HepG2 (cell line): ENCODE results near the gene JPT2. TPM values are rescaled to one million over a fixed set of nuclear protein-coding genes. Genes with fewer than 3 reads are reported as not detected.
A peak's percentile ranks its signal among the peaks of the same experiment; 100 is the strongest.

Experiments
- CREB3 ChIP-seq: sonication (generic); formaldehyde crosslinking; IDR thresholded peaks from 2 replicates; pipeline ENCODE4 v1.5.0; 2020; ENCODE audit warnings: missing genetic modification reagents
- FOXK2 ChIP-seq: fragments of 450-650 bp; IDR thresholded peaks from 2 replicates; pipeline ENCODE4 v1.6.1; 2016
- GZF1 ChIP-seq: sonication (generic); formaldehyde crosslinking; IDR thresholded peaks from 2 replicates; pipeline ENCODE4 v1.5.1; 2020; ENCODE audit warnings: mild to moderate bottlenecking, missing genetic modification reagents
- IKZF1 ChIP-seq: fragments of 450-650 bp; IDR thresholded peaks from 2 replicates; pipeline ENCODE4 v1.7.1; 2016
- KLF11 ChIP-seq: IDR thresholded peaks from 2 replicates; pipeline ENCODE4 v1.6.1; 2016; ENCODE audit warnings: missing compliant biosample characterization
- NFYC ChIP-seq: IDR thresholded peaks from 2 replicates; pipeline ENCODE4 v1.6.1; 2016; ENCODE audit warnings: missing genetic modification reagents, missing compliant biosample characterization
- PHF8 ChIP-seq: sonication (generic); formaldehyde crosslinking; IDR thresholded peaks from 2 replicates; pipeline ENCODE4 v1.5.0; 2020; ENCODE audit warnings: missing genetic modification reagents
- RFX1 ChIP-seq: fragments of 450-650 bp; IDR thresholded peaks from 2 replicates; pipeline ENCODE4 v1.6.1; 2017
- TP53 ChIP-seq: sonication (generic); formaldehyde crosslinking; conservative IDR thresholded peaks from 2 replicates; pipeline ENCODE4 v1.4.0; 2020; ENCODE audit warnings: missing genetic modification reagents
- ZBTB3 ChIP-seq: sonication (generic); formaldehyde crosslinking; IDR thresholded peaks from 2 replicates; pipeline ENCODE4 v1.4.0; 2020; ENCODE audit warnings: low read depth, mild to moderate bottlenecking, moderate library complexity, missing genetic modification reagents, borderline replicate concordance
- ZIK1 ChIP-seq: sonication (generic); formaldehyde crosslinking; IDR thresholded peaks from 2 replicates; pipeline ENCODE4 v1.5.0; 2020; ENCODE audit warnings: mild to moderate bottlenecking, low read depth, missing genetic modification reagents, borderline replicate concordance
- ZNF160 ChIP-seq: sonication (generic); formaldehyde crosslinking; IDR thresholded peaks from 2 replicates; pipeline ENCODE4 v1.8.0; 2022; ENCODE audit warnings: mild to moderate bottlenecking, inconsistent platforms, missing genetic modification reagents
- ZNF280B ChIP-seq: sonication (generic); formaldehyde crosslinking; IDR thresholded peaks from 2 replicates; pipeline ENCODE4 v1.5.0; 2020; ENCODE audit warnings: missing genetic modification reagents, mild to moderate bottlenecking, borderline replicate concordance
- ZNF414 ChIP-seq: sonication (generic); formaldehyde crosslinking; IDR thresholded peaks from 2 replicates; pipeline ENCODE4 v1.5.0; 2020; ENCODE audit warnings: missing genetic modification reagents
- ZNF543 ChIP-seq: sonication (generic); formaldehyde crosslinking; IDR thresholded peaks from 2 replicates; pipeline ENCODE4 v1.4.0; 2020; ENCODE audit warnings: mild to moderate bottlenecking, missing genetic modification reagents
- ZNF576 ChIP-seq: sonication (generic); formaldehyde crosslinking; IDR thresholded peaks from 2 replicates; pipeline ENCODE4 v1.4.0; 2020; ENCODE audit warnings: mild to moderate bottlenecking, missing genetic modification reagents
- ZNF607 ChIP-seq: sonication (generic); formaldehyde crosslinking; IDR thresholded peaks from 2 replicates; pipeline ENCODE4 v1.5.1; 2020; ENCODE audit warnings: missing genetic modification reagents, mild to moderate bottlenecking, borderline replicate concordance
- ZNF777 ChIP-seq: sonication (generic); formaldehyde crosslinking; IDR thresholded peaks from 2 replicates; pipeline ENCODE4 v1.4.0; 2020; ENCODE audit warnings: missing genetic modification reagents
- ZNF883 ChIP-seq: sonication (generic); formaldehyde crosslinking; IDR thresholded peaks from 2 replicates; pipeline ENCODE4 v1.5.1; 2020; ENCODE audit warnings: mild to moderate bottlenecking, missing genetic modification reagents; ENCODE audit errors: not compliant biosample characterization
- ZSCAN20 ChIP-seq: sonication (generic); formaldehyde crosslinking; IDR thresholded peaks from 2 replicates; pipeline ENCODE4 v1.4.0; 2020; ENCODE audit warnings: missing genetic modification reagents, mild to moderate bottlenecking, borderline replicate concordance
- ZSCAN21 ChIP-seq: sonication (generic); formaldehyde crosslinking; IDR thresholded peaks from 2 replicates; pipeline ENCODE4 v1.8.0; 2022; ENCODE audit warnings: mild to moderate bottlenecking, missing genetic modification reagents, moderate library complexity, borderline replicate concordance
- polyA plus RNA-seq, 8 experiments: library from polyadenylated mRNA; depleted of rRNA in 3 of 8; stranded (reverse) in 7 of 8; unstranded in 1 of 8; fragments of >200 nt; fragmentation: Illumina TruSeq in 4 of 8; extraction: Trizol in 4 of 8; gene quantifications; 2 replicates each; pipeline versions ENCODE4 v1.2.1 to v1.2.3, GENCODE V29; 2011 to 2016; ENCODE audit warnings: low read depth in 4 of 8, missing spikeins in 1 of 8, mixed read lengths in 1 of 8; ENCODE audit not compliant: insufficient read depth in 1 of 8
- total RNA-seq, 5 experiments: library from RNA; depleted of rRNA; stranded (reverse); fragments of >200 nt; fragmentation: Illumina TruSeq; extraction: Trizol; gene quantifications; 2 replicates each; pipeline ENCODE4 v1.2.3, GENCODE V29; 2016; ENCODE audit warnings: low read depth in 1 of 5
- TF ChIP-seq, protein P1 (sequence below): sonication (generic); formaldehyde crosslinking; IDR thresholded peaks from 2 replicates; pipeline ENCODE4 v1.8.1; 2022; ENCODE audit warnings: mild to moderate bottlenecking, missing genetic modification reagents
- TF ChIP-seq, protein P2 (sequence below): sonication (generic); formaldehyde crosslinking; IDR thresholded peaks from 2 replicates; pipeline ENCODE4 v1.5.1; 2020; ENCODE audit warnings: mild to moderate bottlenecking, missing genetic modification reagents, borderline replicate concordance
- TF ChIP-seq, protein P3 (sequence below): sonication (generic); formaldehyde crosslinking; IDR thresholded peaks from 2 replicates; pipeline ENCODE4 v1.8.0; 2022; ENCODE audit warnings: mild to moderate bottlenecking, missing genetic modification reagents, moderate library complexity

Gene JPT2
- total and polyA plus RNA-seq, 2 of the 13 experiments (the other 11 are each of a cell fraction or from before 2014, with no cell fraction given), result 53.5 to 89.4 TPM

GRCh38 chr16:1677942-1678499 lies at the start of gene JPT2 (continued):
- TF ChIP-seq, protein P1, sequence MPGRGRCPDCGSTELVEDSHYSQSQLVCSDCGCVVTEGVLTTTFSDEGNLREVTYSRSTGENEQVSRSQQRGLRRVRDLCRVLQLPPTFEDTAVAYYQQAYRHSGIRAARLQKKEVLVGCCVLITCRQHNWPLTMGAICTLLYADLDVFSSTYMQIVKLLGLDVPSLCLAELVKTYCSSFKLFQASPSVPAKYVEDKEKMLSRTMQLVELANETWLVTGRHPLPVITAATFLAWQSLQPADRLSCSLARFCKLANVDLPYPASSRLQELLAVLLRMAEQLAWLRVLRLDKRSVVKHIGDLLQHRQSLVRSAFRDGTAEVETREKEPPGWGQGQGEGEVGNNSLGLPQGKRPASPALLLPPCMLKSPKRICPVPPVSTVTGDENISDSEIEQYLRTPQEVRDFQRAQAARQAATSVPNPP, result 0 out of 2 replicates have a peak, but pooled peaks have one; percentile 29
- TF ChIP-seq, protein P2, sequence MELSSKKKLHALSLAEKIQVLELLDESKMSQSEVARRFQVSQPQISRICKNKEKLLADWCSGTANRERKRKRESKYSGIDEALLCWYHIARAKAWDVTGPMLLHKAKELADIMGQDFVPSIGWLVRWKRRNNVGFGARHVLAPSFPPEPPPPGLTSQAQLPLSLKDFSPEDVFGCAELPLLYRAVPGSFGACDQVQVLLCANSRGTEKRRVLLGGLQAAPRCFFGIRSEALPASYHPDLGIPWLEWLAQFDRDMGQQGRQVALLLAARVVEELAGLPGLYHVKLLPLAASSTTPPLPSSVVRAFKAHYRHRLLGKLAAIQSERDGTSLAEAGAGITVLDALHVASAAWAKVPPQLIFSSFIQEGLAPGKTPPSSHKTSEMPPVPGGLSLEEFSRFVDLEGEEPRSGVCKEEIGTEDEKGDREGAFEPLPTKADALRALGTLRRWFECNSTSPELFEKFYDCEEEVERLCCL (CRISPR knock-in tag), result no peak
- TF ChIP-seq NFYC (CRISPR knock-in tag) (peak; percentile 95), CREB3 (CRISPR knock-in tag) (no peak; the same call in 1 of the 2 replicates), ZNF777 (no peak; the same call in 1 of the 2 replicates), ZIK1 (CRISPR knock-in tag) (no peak), ZBTB3 (CRISPR knock-in tag) (no peak), ZNF883 (CRISPR knock-in tag) (no peak), ZNF160 (0 out of 2 replicates have a peak, but pooled peaks have one; percentile 65), ZSCAN21 (CRISPR knock-in tag) (no peak; the same call in 1 of the 2 replicates), IKZF1 (no peak), ZNF280B (CRISPR knock-in tag) (no peak), GZF1 (CRISPR knock-in tag) (no peak), ZNF576 (CRISPR knock-in tag) (no peak), ZNF607 (CRISPR knock-in tag) (peak; percentile 36; the same call in 1 of the 2 replicates), RFX1 (no peak), ZNF543 (no peak), PHF8 (CRISPR knock-in tag) (peak; percentile 53; the same call in 1 of the 2 replicates), ZSCAN20 (peak; percentile 39; the same call in 1 of the 2 replicates), TP53 (CRISPR knock-in tag) (no peak), KLF11 (CRISPR knock-in tag) (no peak), ZNF414 (CRISPR knock-in tag) (no peak), FOXK2 (no peak)
- TF ChIP-seq, protein P3, sequence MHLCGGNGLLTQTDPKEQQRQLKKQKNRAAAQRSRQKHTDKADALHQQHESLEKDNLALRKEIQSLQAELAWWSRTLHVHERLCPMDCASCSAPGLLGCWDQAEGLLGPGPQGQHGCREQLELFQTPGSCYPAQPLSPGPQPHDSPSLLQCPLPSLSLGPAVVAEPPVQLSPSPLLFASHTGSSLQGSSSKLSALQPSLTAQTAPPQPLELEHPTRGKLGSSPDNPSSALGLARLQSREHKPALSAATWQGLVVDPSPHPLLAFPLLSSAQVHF, result no peak
